ENCODE data around the gene SH3BGR.

SH3BGR gene

GRCh38 chr21:39552856-39553255 is 101.1 kb downstream of the SH3BGR start:
- no peak for DNase-seq (ENCODE audit: low read depth)

GRCh38 chr21:39553331-39553730 is 101.6 kb downstream of the SH3BGR start:
- no peak for DNase-seq (ENCODE audit: low read depth)

- no peak for DNase-seq (ENCODE audit: low read depth)
Measured at GRCh38 chr21:39555911-39556590, 104.3 kb downstream of the SH3BGR start.

- no peak for DNase-seq (ENCODE audit: low read depth)
Measured at GRCh38 chr21:39559511-39559910, 107.7 kb downstream of the SH3BGR start.

GRCh38 chr21:39561140-39561539 is 109.4 kb downstream of the SH3BGR start:
- no peak for DNase-seq (ENCODE audit: low read depth)

- DNase-seq (ENCODE audit: low read depth), result no peak
Measured at GRCh38 chr21:39562791-39563770, 111.3 kb downstream of the SH3BGR start.

GRCh38 chr21:39564200-39564599 is 112.4 kb downstream of the SH3BGR start:
- no peak for DNase-seq (ENCODE audit: low read depth)
